CD4-positive, alpha-beta T cell (primary cell): Measurements from ENCODE around the gene PIK3C2A. TPM values are rescaled to one million over a fixed set of nuclear protein-coding genes. Genes with fewer than 3 reads are reported as not detected.

Experiments used
- ATAC-seq: fragments of 200-7000 bp; cut with Tn5 transposase; one replicate; pipeline ENCODE4 v1.10.0; 2022; ENCODE audit warnings: mild to moderate bottlenecking; ENCODE audit not compliant: poor library complexity
- CTCF ChIA-PET: fragments of 350-600 bp; sonication (Branson Sonifier 250); formaldehyde crosslinking; loops from one replicate; lab custom pipeline; 2021; ENCODE audit warnings: antibody characterized with exemption, inconsistent platforms; lab: Charles Lee
- POLR2A ChIA-PET: fragments of 350-600 bp; sonication (Branson Sonifier 250); formaldehyde crosslinking; loops from one replicate; lab custom pipeline; 2021; ENCODE audit warnings: antibody characterized with exemption, inconsistent platforms; lab: Charles Lee
- DNase-seq, 14 experiments: peaks; one replicate each; pipeline ENCODE4 v3.0.0-alpha.2; 2013 to 2020; ENCODE audit warnings: mixed read lengths in 2 of 14
- H3K27ac ChIP-seq, 2 donors: one replicate each; pipeline versions ENCODE4 v1.5.1 to v1.7.0; 2013; ENCODE audit warnings: low read length in 2 of 2, low read depth in 1 of 2, mild to moderate bottlenecking in 1 of 2
- H3K27me3 ChIP-seq, 2 experiments: 1 replicate in 1 of 2; 2 replicates in 1 of 2; pipeline versions ENCODE4 v1.6.1 to v1.7.0; 2013; ENCODE audit warnings: low read length in 2 of 2, control low read depth in 1 of 2, mild to moderate bottlenecking in 1 of 2, moderate library complexity in 1 of 2; ENCODE audit not compliant: insufficient read depth in 2 of 2, control insufficient read depth in 1 of 2
- H3K36me3 ChIP-seq: one replicate; pipeline ENCODE4 v1.6.1; 2013; ENCODE audit warnings: low read length, control low read depth; ENCODE audit not compliant: insufficient read depth
- H3K4me1 ChIP-seq: one replicate; pipeline ENCODE4 v1.6.1; 2013; ENCODE audit warnings: low read length, control low read depth; ENCODE audit not compliant: insufficient read depth
- H3K4me3 ChIP-seq: one replicate; pipeline ENCODE4 v1.5.1; 2013; ENCODE audit warnings: mild to moderate bottlenecking, low read length, moderate library complexity
- H3K9me3 ChIP-seq, 2 experiments: 1 replicate in 1 of 2; 2 replicates in 1 of 2; pipeline versions ENCODE4 v1.6.1 to v1.7.0; 2013; ENCODE audit warnings: low read length in 2 of 2, mild to moderate bottlenecking in 2 of 2, control low read depth in 1 of 2, moderate library complexity in 1 of 2; ENCODE audit not compliant: control insufficient read depth in 1 of 2, insufficient read depth in 1 of 2
- H3K27ac Mint-ChIP-seq: one replicate; pipeline ENCODE4 v1.8.0; 2020; ENCODE audit warnings: mixed read lengths
- H3K27me3 Mint-ChIP-seq: one replicate; pipeline ENCODE4 v1.8.0; 2021; ENCODE audit warnings: mixed read lengths
- H3K36me3 Mint-ChIP-seq: one replicate; pipeline ENCODE4 v1.8.0; 2021; ENCODE audit warnings: low read depth, mixed read lengths
- H3K4me1 Mint-ChIP-seq: one replicate; pipeline ENCODE4 v1.8.0; 2021; ENCODE audit warnings: low read depth, mixed read lengths
- H3K4me3 Mint-ChIP-seq: one replicate; pipeline ENCODE4 v1.8.0; 2020; ENCODE audit warnings: mild to moderate bottlenecking, mixed read lengths
- H3K9me3 Mint-ChIP-seq: one replicate; pipeline ENCODE4 v1.8.0; 2020; ENCODE audit warnings: mixed read lengths
- intact Hi-C, 2 experiments: fragments of 100-400 bp; cut with DNase I in 1 of 2; cut with micrococcal nuclease in 1 of 2; formaldehyde crosslinking; loops; one replicate each; pipeline versions ENCODE4 v1.15.1 to v1.9.0; 2023 to 2025; cut with DNase I, micrococcal nuclease
- total RNA-seq, 174 experiments: library from RNA in 2 of 174; stranded (reverse) in 2 of 174; gene quantifications; one replicate each; pipeline ENCODE4 v1.2.3 and lab custom pipeline; 2021 to 2026
- TF ChIP-seq, protein P1 (sequence below): fragments of 200-600 bp; IDR thresholded peaks from one replicate; pipeline ENCODE4 v1.8.0; 2022; ENCODE audit warnings: antibody characterized with exemption, mild to moderate bottlenecking

PIK3C2A gene
- total RNA-seq, 2 experiments from 2014 or later: 39.2 to 43.0 TPM

DNA sequence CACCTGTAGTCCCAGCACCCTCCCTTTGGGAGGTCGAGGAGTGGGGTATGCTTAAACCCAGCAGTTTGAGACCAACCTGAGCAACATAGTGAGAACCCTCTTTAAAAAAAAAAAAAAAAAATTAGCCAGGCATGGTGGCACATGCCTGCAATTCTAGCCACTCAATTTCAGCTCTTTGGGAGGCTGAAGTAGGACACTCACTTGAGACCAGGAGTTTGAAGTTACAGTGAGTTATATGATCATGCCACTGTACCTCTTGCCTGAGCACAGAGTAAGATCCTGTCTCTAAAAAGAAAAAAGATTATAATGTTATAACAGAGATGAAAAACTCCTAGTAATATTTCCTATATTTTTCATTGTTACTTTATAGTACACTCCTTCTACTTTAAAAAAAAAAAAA is 23.9 kb downstream of the PIK3C2A start:
- no peaks in the 10 kb centered on the region for H3K27me3 Mint-ChIP-seq
- TF ChIP-seq, protein P1, sequence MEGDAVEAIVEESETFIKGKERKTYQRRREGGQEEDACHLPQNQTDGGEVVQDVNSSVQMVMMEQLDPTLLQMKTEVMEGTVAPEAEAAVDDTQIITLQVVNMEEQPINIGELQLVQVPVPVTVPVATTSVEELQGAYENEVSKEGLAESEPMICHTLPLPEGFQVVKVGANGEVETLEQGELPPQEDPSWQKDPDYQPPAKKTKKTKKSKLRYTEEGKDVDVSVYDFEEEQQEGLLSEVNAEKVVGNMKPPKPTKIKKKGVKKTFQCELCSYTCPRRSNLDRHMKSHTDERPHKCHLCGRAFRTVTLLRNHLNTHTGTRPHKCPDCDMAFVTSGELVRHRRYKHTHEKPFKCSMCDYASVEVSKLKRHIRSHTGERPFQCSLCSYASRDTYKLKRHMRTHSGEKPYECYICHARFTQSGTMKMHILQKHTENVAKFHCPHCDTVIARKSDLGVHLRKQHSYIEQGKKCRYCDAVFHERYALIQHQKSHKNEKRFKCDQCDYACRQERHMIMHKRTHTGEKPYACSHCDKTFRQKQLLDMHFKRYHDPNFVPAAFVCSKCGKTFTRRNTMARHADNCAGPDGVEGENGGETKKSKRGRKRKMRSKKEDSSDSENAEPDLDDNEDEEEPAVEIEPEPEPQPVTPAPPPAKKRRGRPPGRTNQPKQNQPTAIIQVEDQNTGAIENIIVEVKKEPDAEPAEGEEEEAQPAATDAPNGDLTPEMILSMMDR: no peak
- H3K9me3 ChIP-seq: no peaks in the 10 kb centered on the region
- H3K4me1 Mint-ChIP-seq: peaks cover 18% of the 10 kb centered on the region
- no peaks in the 10 kb centered on the region for H3K4me1 ChIP-seq
- DNase-seq (no peak), ATAC-seq (no peak)
- intact Hi-C loops: no loop called here
- ChIA-PET CTCF (interaction anchor here (0.7 kb wide), 1 partner anchor 640 kb away, joined by 3 read pairs; no protein-coding TSS in a partner anchor), POLR2A (interaction anchor here (1.2 kb wide), 1 partner anchor 92 kb away, joined by 4 read pairs; the partner anchor contains the start of gene NUCB2)
- H3K4me3 Mint-ChIP-seq: no peak overlapping the region
- no peaks in the 10 kb centered on the region for H3K27me3 ChIP-seq
- H3K9me3 Mint-ChIP-seq: no peaks in the 10 kb centered on the region
- H3K36me3 ChIP-seq: peaks cover 6% of the 10 kb centered on the region
- no peak overlapping the region for H3K27ac ChIP-seq
- peaks cover 37% of the 10 kb centered on the region for H3K36me3 Mint-ChIP-seq
- H3K27ac Mint-ChIP-seq: no peak overlapping the region
- H3K4me3 ChIP-seq: no peak overlapping the region

DNA sequence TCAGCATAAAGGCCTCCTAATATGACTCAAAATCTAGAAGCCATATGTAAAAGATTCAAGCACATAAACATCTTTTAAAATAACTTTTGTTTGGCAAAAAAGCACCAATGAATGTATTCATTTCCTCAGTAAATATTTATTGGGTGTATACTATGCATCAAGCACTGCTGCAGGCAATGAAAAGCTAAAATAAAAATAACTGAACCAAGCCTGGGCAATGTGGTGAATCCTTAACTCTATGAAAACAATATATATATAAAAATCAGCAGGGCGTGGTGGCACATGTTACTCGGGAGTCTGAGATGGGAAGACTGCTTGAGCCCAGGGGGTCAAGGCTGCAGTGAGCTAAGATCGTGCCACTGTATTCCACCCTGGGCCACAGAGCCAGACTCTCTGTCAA is 27.8 kb downstream of the PIK3C2A start:
- H3K27ac Mint-ChIP-seq: no peak overlapping the region
- no peaks in the 10 kb centered on the region for H3K9me3 Mint-ChIP-seq
- ChIA-PET CTCF (no interaction called here), POLR2A (no interaction called here)
- peaks cover 19% of the 10 kb centered on the region for H3K36me3 Mint-ChIP-seq
- Histone ChIP-seq H3K9me3 (no peaks in the 10 kb centered on the region), H3K27ac (no peak overlapping the region), H3K27me3 (no peaks in the 10 kb centered on the region), H3K4me3 (no peak overlapping the region), H3K36me3 (no peaks in the 10 kb centered on the region), H3K4me1 (no peaks in the 10 kb centered on the region)
- H3K27me3 Mint-ChIP-seq: no peaks in the 10 kb centered on the region
- intact Hi-C loops: no loop called here
- TF ChIP-seq, protein P1: no peak
- H3K4me1 Mint-ChIP-seq: no peaks in the 10 kb centered on the region
- DNase-seq (no peak), ATAC-seq (no peak)
- H3K4me3 Mint-ChIP-seq: no peak overlapping the region

- intact Hi-C loops: no loop called here
- CTCF ChIA-PET: no interaction called here
These were observed 34.5 kb downstream of the PIK3C2A start for GRCh38 chr11:17173332-17173731.

More at GRCh38 chr11:17173332-17173731, 34.5 kb downstream of the PIK3C2A start:
- Histone ChIP-seq H3K36me3 (peaks cover 7% of the 10 kb centered on the region), H3K4me1 (no peaks in the 10 kb centered on the region), H3K27me3 (no peaks in the 10 kb centered on the region), H3K9me3 (no peaks in the 10 kb centered on the region), H3K27ac (no peak overlapping the region), H3K4me3 (no peak overlapping the region)
- POLR2A ChIA-PET: interaction anchor here (0.9 kb wide), 1 partner anchor 32 kb away, joined by 3 read pairs; no protein-coding TSS in a partner anchor
- Mint-ChIP-seq H3K4me1 (peaks cover 23% of the 10 kb centered on the region), H3K4me3 (no peak overlapping the region), H3K27me3 (no peaks in the 10 kb centered on the region), H3K9me3 (no peaks in the 10 kb centered on the region), H3K36me3 (peaks cover 29% of the 10 kb centered on the region), H3K27ac (no peak overlapping the region)
- TF ChIP-seq, protein P1: no peak
- no peak for ATAC-seq
- no peak for DNase-seq
